NCI-H2081 treated with DMSO at 0.1 percent for 48 hours (cell line): ENCODE data around the gene AMIGO3.
"Not testable (repeated sequence)": the region's sequence is repeated elsewhere in the genome, so short reads cannot be mapped to it uniquely, and the experiment has no call there.

Experiments used
- DNase-seq: peaks from one replicate; lab custom pipeline; 2025; lab: John Stamatoyannopoulos, UW

Gene AMIGO3, protein sequence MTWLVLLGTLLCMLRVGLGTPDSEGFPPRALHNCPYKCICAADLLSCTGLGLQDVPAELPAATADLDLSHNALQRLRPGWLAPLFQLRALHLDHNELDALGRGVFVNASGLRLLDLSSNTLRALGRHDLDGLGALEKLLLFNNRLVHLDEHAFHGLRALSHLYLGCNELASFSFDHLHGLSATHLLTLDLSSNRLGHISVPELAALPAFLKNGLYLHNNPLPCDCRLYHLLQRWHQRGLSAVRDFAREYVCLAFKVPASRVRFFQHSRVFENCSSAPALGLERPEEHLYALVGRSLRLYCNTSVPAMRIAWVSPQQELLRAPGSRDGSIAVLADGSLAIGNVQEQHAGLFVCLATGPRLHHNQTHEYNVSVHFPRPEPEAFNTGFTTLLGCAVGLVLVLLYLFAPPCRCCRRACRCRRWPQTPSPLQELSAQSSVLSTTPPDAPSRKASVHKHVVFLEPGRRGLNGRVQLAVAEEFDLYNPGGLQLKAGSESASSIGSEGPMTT

DNA sequence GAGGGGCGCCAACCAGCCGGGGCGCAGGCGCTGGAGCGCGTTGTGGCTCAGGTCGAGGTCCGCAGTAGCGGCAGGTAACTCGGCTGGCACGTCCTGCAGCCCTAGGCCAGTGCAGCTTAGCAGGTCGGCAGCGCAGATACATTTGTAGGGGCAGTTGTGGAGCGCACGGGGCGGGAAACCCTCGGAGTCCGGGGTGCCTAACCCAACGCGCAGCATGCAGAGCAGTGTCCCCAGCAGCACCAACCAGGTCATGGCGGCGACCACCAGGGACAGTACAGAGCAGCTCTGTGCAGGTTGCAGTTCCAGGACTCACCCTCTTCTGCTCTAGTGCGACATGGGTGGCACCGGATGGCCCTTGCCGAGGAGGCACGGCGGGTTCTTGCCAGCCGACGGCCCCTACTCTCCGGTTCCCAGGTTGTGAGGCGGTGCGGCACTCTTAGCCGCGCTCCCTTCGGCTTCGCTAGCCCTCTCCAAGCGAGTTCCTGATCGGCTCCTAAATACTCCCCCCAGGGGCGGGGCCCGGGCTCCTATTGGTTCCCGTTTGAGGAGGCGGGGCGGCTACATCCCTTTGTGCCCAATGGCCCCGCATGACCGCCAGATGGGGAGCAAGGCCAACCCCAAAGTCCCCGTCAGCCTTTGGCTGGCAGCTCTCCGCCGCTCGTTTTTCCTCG lies at the start of gene AMIGO3:
AMIGO3 (minus strand) TSS at position 471 of the 671 bp plus-strand sequence; CDS start at position 252, 219 bp downstream.
- peak; percentile 57 for DNase-seq

DNA sequence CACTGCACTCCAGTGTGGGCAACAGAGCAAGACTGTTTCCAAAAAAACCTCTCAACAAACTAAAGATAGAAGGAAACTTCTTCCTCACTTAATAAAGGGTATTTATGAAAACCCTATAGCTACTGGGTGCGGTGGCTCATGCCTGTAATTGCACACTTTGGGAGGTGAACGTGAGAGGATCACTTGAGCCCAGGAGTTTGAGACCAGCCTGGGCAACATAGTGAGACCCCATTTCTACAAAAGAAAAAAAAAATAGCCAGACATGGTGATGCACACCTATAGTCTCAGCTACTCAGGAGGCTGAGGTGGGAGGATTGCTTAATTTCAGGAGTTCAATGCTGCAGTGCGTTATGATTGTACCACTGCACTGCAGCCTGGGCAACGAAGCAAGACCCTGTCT lies 44.5 kb upstream of the AMIGO3 start:
- DNase-seq: no peak

DNA sequence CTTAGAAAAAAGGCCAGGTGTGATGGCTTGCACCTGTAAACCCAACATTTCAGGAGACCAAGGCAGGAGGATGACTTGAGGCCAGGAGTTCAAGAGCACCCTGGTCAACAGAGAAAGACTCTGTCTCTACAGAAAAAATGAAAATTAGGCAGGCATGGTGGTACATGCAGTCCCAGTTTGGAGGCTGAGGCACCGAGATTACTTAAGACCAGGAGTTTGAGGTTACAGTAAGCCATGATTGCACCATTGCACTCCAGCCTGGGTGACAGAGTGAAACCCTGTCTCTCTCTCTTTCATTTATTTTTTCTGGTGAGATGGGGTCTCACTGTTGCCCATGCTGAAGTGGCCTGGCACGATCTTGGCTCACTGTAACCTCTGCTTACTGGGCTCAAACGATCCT lies 42.2 kb upstream of the AMIGO3 start:
- no peak for DNase-seq

DNA sequence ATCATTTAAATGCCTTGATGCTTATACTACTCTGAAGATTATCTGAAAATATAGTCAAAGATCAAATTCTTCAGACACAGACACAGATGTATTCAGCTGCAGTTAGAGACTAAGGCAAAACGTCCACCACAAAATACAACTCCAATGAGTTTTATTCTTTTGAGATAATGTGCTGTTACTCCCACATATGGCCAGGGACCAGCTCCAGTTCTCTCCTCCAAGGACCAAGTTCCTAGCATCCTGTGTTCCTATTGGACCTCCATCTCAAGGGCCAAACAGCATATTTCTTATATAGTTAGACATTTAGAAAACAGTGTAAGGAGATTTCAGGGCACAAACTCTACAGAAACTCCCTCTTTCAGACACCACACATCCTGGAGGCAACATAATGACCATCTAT lies 39.7 kb upstream of the AMIGO3 start:
- DNase-seq: no peak

DNA sequence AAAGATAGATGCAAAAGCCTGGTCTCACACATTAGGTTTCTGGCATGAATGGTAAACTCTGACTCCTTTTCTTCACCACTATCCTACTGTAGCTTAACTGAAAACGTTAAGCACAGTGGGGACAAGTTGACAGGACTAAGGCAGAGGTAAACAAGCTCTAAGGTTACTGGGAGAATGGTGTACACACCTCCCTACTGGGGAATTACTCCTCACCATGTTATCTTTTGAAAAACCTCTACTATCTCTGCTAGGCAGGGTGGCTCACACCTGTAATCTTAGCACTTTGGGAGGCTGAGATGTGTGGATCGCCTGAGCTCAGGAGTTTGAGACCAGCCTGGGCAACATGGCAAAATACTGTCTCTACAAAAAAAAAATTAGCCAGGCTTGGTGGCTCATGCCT lies 37.7 kb upstream of the AMIGO3 start:
- DNase-seq: no peak

DNA sequence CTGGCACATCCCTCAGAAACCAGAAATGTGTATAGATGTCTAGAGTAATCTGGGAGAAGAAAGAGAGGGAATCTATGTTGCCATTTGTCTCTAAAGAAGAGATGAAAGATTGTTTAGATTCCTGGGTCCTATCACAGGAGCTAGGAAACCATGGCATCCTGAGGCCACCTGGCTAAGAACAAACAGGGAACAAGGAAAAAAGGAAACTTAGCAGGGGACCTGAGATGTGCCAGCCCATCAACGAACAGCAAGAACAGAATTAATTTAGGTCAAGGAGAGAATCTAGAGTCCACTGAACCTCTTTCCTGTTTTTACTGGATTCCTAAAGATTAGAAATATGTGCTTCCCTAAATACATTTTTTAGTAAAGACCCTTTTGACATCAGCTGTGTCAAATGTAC lies 36.6 kb upstream of the AMIGO3 start:
- no peak for DNase-seq

DNA sequence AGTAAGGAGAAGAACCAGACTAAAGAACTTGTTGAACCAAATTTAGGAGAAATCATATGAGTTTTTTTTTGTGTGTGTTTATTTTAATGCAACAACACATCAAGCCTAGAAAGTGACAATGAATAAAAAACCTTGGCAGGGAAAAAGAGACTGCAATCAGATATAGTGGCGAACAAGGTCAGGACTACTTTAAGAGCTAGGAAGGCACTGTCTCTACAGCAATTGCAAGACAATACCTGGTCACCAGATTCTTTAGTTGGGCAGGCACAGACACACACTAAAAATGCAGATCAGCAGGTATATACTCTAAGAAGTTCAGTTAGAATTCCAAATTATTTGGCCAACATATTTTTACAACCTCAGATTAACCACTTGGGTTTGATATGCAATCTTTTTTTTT lies 35.1 kb upstream of the AMIGO3 start:
- DNase-seq: no peak

DNA sequence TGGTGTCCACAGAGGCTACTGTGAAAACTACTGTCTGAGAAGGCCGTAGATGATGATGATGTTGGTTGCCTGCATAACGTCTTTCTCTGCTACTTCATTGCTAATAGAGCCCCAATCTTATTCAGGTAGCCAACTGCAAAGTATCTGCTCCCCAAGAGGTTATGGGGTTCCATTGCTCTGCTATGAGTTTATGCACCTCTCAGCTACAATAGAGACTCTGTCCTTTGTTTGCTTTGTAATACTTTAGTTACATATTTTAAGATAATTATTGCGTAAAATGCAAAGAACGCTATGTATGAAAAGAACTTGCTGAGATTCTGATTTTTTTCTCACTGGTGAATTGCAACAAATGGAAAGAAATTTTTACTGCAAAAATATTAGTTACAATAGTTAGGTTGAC lies 32.0 kb upstream of the AMIGO3 start:
- no peak for DNase-seq

DNA sequence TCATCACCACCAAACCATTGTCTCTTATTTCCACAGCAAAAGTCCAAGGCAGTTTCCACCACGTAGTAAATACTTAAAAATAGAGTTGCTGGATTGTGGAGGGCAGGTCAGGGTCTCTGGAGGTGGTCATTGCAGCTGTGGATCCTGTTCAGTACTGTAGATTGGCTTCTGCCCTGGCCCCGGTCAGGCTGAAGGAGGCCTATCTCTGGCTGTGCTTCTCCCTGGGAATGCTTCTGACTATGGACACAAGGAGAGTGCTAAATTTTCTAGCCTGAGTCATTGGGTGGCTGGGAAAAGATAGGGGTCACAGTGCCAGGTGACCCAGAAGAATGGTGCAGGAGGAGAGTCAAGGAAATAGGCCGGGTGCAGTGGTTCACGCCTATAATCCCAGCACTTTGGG lies 30.6 kb upstream of the AMIGO3 start:
- DNase-seq: no peak

DNA sequence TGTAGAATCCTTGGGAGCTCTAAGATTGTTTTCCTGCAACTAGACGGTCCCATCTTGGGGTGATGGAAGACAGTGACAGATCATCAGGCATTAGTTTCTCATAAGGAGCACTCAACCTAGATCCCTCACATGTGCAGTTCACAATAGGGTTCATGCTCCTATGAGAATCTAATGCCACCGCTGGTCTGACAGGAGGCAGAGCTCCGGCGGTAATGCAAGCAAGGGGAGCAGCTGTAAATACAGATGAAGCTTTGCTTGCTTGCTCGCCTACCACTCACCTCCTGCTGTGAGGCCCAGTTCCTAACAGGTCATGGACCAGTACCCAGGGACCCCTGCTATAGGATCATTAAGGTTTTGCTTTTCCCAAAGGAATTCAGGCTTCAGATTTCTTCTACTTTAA lies 29.4 kb upstream of the AMIGO3 start:
- DNase-seq: not testable (repeated sequence)

DNA sequence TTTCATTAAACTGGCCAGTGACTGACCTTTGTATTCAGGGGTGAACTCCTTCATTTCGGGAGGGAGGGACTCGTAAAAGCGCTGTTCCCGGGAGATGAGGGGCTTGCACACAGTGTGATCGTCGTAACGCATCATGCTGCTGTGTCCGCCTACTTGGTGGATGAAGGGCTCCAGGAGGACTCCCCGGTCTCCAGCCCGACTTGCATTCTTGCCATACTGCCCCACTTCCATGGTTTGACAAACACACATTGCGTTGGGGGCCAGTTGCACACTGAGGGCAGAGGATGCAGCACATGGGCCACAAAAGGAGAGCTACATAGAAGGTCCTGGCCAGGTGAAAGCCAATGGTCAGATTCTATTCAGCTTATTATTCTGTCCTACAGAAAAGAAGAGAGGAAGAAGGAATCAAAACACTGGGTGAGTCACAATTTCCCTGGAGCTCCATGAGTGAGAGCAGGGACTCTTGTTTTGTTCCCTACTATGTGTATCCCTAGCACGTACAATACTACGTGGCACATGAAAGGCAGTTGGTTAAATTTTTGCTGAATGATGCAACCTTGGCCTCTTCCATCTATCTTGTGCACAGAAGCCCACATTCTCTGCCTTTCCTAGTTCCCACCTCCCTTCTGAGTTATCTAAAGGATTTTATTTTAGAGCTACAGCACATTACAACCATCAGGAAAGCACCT lies 28.5 kb upstream of the AMIGO3 start:
- DNase-seq: no peak

DNA sequence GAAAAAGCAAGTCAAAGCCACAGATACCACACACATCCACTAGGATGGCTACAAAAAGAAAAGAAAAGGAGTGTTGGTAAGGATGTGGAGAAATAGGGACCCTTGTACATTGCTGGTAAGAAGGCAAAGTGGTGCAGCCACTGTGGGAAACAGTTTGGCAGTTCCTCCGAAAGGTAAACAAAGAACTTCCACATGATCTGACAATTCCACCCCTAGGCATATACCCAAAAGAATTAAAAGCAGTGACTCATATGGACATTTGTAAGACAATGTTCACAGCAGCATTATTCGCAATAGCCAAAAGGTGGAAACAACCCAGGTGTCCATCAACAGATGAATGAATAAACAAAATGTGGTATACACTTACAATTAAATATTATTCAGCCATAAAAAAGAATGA lies 26.5 kb upstream of the AMIGO3 start:
- DNase-seq: no peak

DNA sequence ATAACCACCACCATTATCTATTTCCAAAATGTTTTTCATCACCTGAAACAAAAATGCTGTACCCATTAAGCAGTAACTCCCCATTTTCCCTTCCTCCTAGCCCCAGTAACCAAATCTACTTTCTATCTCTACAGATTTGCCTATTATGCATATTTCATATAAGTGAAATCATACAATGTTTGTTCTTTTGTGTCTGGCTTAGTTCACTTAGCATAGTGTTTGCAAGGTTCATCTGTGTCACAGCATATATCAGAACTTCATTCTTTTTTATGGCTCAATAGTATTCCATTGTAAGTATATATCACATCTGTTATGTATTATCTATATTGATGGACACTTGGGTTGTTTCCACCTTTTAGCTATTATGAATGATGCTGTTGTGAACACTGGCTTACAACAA lies 20.9 kb upstream of the AMIGO3 start:
- no peak for DNase-seq

DNA sequence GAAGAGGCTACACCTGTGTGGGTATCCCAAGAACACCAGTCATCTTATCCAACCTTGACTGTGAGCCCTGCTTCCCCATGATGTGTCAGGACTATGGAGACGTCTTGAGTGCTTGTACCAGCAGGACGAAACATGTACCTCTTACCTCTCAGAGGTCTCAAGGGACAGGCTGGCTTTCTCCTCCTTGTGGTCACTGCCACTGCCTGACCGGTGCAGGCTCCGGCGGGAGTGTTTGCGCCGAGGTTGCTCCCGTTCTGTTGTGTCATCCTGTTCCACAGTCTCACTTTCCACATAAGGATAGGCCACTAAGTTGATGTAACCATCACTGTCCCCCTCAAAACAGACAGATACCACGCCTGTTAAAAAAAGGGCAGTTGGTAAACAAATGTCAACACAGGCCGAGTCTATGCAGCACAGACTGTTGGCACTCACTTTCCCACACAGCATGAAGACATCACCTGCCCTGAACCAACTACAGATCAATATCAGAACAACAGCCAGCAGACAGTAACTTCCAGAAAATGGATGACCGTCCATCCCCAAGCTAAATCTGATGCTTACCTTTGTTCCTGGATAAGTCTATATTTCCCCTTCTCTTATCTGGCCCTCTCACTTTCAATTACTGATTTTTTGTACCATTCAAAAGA lies 18.7 kb upstream of the AMIGO3 start:
- DNase-seq: no peak

DNA sequence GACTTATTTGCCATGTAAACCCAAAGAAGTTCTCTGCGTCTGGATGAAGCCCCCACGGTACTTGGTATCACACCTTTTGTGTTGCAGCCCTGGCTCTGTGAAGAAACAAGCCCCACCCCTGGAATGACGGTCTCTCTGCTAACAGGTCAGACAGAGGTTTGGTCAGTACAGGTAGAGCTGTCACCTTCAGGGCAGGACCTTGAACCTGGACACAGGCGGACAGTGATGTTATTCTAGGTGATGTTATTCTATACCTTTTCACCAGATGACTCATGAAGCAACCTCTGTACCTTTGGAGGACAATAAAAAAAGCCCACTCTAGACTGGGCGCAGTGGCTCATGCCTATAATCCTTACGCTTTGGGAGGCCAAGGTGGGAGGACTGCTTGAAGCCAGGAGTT lies 15.3 kb upstream of the AMIGO3 start:
- DNase-seq: no peak

DNA sequence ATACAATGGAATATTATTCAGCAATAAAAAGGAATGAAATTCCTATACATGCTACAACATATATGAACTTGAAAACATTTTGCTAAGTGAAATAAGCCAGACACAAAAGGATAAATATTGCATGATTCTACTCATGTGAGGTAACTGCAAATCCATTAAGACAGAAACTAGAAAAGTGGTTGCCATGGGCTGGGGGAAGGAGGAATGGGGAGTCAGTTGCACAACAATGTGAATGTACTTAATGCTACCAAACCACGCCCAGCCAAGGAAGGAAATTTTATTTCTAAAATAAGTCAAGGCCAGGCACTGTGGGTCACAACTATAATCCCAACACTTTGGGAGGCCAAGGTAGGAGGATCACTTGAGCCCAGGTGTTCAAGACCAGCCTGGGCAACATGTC lies 14.1 kb upstream of the AMIGO3 start:
- DNase-seq: no peak

DNA sequence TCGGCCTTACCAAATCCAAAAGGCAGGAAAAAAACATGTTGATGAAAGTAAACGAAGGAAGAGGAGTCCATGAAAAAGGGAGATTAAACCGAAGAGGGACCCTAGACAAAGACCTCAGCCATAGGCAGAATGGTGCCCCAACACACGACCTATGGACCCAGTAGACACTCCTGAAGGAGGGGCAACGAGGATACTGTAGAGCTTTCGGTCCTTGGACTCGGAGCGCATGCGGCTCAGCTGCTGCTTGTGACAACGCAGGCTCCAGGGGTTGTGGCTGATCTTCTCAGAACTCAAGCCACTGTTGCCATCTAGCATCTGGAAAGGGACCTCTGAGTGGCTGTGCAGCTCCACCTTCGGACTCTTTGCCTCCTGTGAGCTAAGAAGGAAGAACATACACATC lies 13.1 kb upstream of the AMIGO3 start:
- no peak for DNase-seq

DNA sequence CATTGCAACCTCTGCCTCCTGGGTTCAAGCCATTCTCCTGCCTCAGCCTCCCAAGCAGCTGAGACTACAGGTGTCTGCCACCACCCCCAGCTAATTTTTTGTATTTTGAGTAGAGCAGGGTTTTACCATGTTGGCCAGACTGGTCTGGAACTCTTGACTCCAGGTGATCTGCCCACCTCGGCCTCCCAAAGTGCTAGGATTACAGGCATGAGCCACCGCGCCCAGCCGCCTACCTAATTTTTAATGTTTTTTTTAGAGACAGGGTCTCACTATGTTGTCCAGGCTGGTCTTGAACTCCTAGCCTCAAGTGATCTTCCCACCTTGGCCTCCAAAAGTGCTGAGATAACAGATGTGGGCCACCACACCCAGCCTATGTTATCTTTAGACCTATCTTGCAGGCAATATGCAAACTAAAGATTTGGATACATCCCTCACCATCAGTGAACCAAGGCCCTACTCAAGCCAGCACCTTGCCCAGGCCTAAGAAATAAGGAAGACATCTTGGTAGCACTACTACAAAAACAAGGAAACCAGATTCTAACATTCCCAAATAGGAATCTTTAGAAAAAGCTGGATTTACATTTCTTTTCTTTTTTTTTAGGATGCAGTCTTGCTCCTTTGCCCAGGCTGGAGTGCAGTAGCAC lies 10.6 kb upstream of the AMIGO3 start:
- DNase-seq: no peak

DNA sequence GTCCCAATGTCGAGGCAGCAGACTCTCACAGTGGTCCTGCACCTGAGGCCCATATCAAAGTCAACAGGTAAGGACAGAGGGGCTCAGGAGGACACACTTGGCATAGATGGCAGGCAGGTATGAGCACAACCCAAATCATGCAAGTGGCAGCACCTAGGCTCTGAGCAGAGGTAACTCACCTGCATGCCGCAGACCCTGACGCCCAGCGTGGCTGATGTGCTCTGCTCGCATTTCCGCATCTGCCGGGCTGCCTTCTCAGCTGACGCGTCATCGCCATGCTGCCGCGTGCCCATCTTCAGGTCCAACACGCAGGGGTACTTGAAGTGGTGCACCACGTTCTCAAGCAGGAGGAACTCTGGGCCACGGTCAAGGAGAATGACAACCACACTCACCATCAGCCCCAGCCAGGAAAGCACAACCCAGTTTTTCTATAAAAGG lies 8.5 kb upstream of the AMIGO3 start:
- no peak for DNase-seq

DNA sequence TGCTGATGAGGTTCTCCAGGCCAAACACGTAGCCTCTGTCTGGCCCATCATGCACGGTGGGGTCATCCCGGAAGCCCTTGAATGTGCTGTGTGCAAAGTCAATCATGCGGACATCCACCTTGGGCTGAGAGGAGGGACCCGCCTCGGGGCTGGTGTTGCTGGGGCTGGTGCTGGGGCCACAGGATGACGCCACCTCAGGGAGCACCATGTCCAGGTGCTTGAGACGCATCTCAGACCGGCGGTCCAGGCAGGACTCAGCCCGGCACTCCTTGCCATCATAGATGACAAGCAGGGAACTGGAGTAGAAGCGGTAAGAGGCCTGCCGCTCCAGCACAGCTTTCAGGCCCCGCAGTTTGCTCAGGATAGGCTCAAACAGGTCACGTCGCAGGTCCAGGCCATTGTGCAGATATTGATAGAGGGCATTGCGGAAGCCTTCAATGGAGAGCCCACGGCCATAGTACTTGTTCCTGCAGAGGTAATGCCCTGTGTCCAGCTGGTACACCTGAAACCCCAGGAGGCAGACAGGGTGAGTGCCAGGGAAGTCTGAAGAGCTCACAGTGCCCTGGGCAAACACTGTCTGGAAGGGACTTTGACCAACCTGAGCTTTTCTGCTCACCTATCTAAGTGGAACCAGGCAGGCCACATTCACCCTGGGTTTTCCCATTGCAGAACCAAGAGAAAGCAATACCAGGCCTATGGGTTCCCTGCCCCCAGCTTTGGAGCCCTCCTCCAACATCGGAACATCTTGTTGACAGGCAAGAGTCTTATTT lies 7.9 kb upstream of the AMIGO3 start:
- no peak for DNase-seq
